K562 (cell line): ENCODE data around the gene STUB1.

ENCODE experiments used
- CEBPZ ChIP-seq: fragments of 150-350 bp; IDR thresholded peaks from 2 replicates; pipeline ENCODE4 v1.6.1; 2014; ENCODE audit warnings: low read depth, mild to moderate bottlenecking, low read length, borderline replicate concordance
- CTCF ChIP-seq, 3 experiments: IDR thresholded peaks in 2 of 3; conservative IDR thresholded peaks in 1 of 3; 2 replicates each; pipeline ENCODE4 v1.5.1; 2011 to 2012; ENCODE audit warnings: low read length in 3 of 3, mild to moderate bottlenecking in 3 of 3, control low read depth in 2 of 3, improper control_type of control experiment in 1 of 3, inconsistent platforms in 1 of 3, low read depth in 1 of 3, mixed read lengths in 1 of 3, moderate library complexity in 1 of 3; ENCODE audit not compliant: insufficient read depth in 2 of 3
- KDM4B ChIP-seq, 2 experiments: fragments of 450-650 bp in 1 of 2; sonication (generic) in 1 of 2; IDR thresholded peaks; 2 replicates each; pipeline ENCODE4 v1.6.1; 2016 to 2017; ENCODE audit warnings: borderline replicate concordance in 2 of 2, antibody characterized with exemption in 1 of 2, low read depth in 1 of 2, mild to moderate bottlenecking in 1 of 2
- KHSRP ChIP-seq: fragments of 450-650 bp; IDR thresholded peaks from 2 replicates; pipeline ENCODE4 v1.6.1; 2017
- PHB2 ChIP-seq: fragments of 450-650 bp; IDR thresholded peaks from 2 replicates; pipeline ENCODE4 v1.6.1; 2017; ENCODE audit warnings: low read depth
- POLR2AphosphoS5 ChIP-seq: IDR thresholded peaks from 2 replicates; pipeline ENCODE4 v1.6.1; 2011; ENCODE audit warnings: mild to moderate bottlenecking, low read depth, low read length, moderate library complexity; ENCODE audit not compliant: control insufficient read depth, insufficient read depth
- PRMT5 ChIP-seq: sonication (generic); formaldehyde crosslinking; IDR thresholded peaks from 2 replicates; pipeline ENCODE4 v1.5.0; 2020; ENCODE audit warnings: missing genetic modification reagents
- RCOR1 ChIP-seq, 2 experiments: IDR thresholded peaks; 2 replicates each; pipeline ENCODE4 v1.6.1; 2012; ENCODE audit warnings: low read depth in 2 of 2, low read length in 2 of 2, borderline replicate concordance in 1 of 2, improper control_type of control experiment in 1 of 2
- SP1 ChIP-seq: sonication (generic); formaldehyde crosslinking; IDR thresholded peaks from 2 replicates; pipeline ENCODE4 v1.8.1; 2022; ENCODE audit warnings: mild to moderate bottlenecking, missing genetic modification reagents
- TARDBP ChIP-seq: fragments of 450-650 bp; IDR thresholded peaks from 2 replicates; pipeline ENCODE4 v1.6.1; 2016
- ZNF121 ChIP-seq: sonication (generic); formaldehyde crosslinking; conservative IDR thresholded peaks from 2 replicates; pipeline ENCODE4 v1.8.0; 2022; ENCODE audit warnings: missing genetic modification reagents
- ZNF318 ChIP-seq, 2 experiments: fragments of 450-650 bp; IDR thresholded peaks; 2 replicates each; pipeline ENCODE4 v1.6.1; 2016; ENCODE audit warnings: mild to moderate bottlenecking in 2 of 2, borderline replicate concordance in 1 of 2, low read depth in 1 of 2, moderate library complexity in 1 of 2
- TF ChIP-seq, protein P1 (sequence below): sonication (generic); formaldehyde crosslinking; IDR thresholded peaks from 2 replicates; pipeline ENCODE4 v1.8.1; 2023; ENCODE audit warnings: mild to moderate bottlenecking, missing genetic modification reagents

GRCh38 chr16:692356-693108, 12.3 kb downstream of the STUB1 start:
- no peak for TF ChIP-seq KDM4B (IDR thresholded peaks at IDR 0.05; ENCODE audit: borderline replicate concordance in 2 of 2, low read depth in 1 of 2)
- TF ChIP-seq ZNF121 (CRISPR knock-in tag): no peak
- TF ChIP-seq PHB2: no peak
- no peak for TF ChIP-seq PRMT5
- no peak for TF ChIP-seq POLR2AphosphoS5
- no peak for TF ChIP-seq ZNF318 (IDR thresholded peaks at IDR 0.05; ENCODE audit: borderline replicate concordance in 1 of 2, low read depth in 1 of 2)
- TF ChIP-seq CTCF (IDR thresholded peaks at IDR 0.05 in 2 of 3, conservative IDR thresholded peaks at IDR 0.05 in 1 of 3; ENCODE audit: insufficient read depth in 2 of 3, low read depth in 1 of 3, low read length in 3 of 3): no peak
- TF ChIP-seq TARDBP: no peak
- no peak for TF ChIP-seq RCOR1 (IDR thresholded peaks at IDR 0.05; ENCODE audit: borderline replicate concordance in 1 of 2, low read depth in 2 of 2, low read length in 2 of 2)
- TF ChIP-seq, protein P1, sequence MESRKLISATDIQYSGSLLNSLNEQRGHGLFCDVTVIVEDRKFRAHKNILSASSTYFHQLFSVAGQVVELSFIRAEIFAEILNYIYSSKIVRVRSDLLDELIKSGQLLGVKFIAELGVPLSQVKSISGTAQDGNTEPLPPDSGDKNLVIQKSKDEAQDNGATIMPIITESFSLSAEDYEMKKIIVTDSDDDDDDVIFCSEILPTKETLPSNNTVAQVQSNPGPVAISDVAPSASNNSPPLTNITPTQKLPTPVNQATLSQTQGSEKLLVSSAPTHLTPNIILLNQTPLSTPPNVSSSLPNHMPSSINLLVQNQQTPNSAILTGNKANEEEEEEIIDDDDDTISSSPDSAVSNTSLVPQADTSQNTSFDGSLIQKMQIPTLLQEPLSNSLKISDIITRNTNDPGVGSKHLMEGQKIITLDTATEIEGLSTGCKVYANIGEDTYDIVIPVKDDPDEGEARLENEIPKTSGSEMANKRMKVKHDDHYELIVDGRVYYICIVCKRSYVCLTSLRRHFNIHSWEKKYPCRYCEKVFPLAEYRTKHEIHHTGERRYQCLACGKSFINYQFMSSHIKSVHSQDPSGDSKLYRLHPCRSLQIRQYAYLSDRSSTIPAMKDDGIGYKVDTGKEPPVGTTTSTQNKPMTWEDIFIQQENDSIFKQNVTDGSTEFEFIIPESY (CRISPR knock-in tag): no peak
- TF ChIP-seq KHSRP: no peak
- TF ChIP-seq SP1 (CRISPR knock-in tag): no peak
- no peak for TF ChIP-seq CEBPZ
